ENCODE data around the gene FREM3. TPM values are rescaled to one million over a fixed set of nuclear protein-coding genes. Genes with fewer than 3 reads are reported as not detected.

The FREM3 gene
- total RNA-seq, 1 donor from 2014 or later, result not detected

GRCh38 chr4:143633833-143634232 is 66.6 kb downstream of the FREM3 start:
- H3K4me1 Mint-ChIP-seq, result no peaks in the 10 kb centered on the region
- Histone ChIP-seq H3K4me1 (no peaks in the 10 kb centered on the region), H3K4me2 (no peak overlapping the region), H4K20me1 (ENCODE audit: low read depth) (no peaks in the 10 kb centered on the region), H3K36me3 (no peaks in the 10 kb centered on the region), H3K27me3 (no peaks in the 10 kb centered on the region), H3K27ac (no peak overlapping the region), H3K9me3 (ENCODE audit: low read depth) (no peaks in the 10 kb centered on the region), H3K4me3 (no peak overlapping the region), H3F3A (ENCODE audit: low read depth) (no peaks in the 10 kb centered on the region), H2AFZ (replicated peaks) (no peak overlapping the region), H3K79me2 (ENCODE audit: low read depth) (no peaks in the 10 kb centered on the region), H3K9ac (no peak overlapping the region)
- no peak overlapping the region for H3K4me3 Mint-ChIP-seq
- no peak for TF ChIP-seq CTCF (IDR thresholded peaks at IDR 0.05)
- peaks cover 2% of the 10 kb centered on the region for H3K27me3 Mint-ChIP-seq (ENCODE audit: insufficient read depth, low read depth)
- H3K36me3 Mint-ChIP-seq, result no peaks in the 10 kb centered on the region
- H3K27ac Mint-ChIP-seq, result no peak overlapping the region
- DNase-seq (ENCODE audit: low spot score), result no peak
- H3K9me3 Mint-ChIP-seq, result no peaks in the 10 kb centered on the region

- no peaks in the 10 kb centered on the region for H3K4me1 Mint-ChIP-seq
- no peaks in the 10 kb centered on the region for H3F3A ChIP-seq (ENCODE audit: low read depth)
- no peak overlapping the region for H3K4me3 ChIP-seq
- no peak for DNase-seq (ENCODE audit: low spot score)
- H3K79me2 ChIP-seq (ENCODE audit: low read depth), result no peaks in the 10 kb centered on the region
- no peak overlapping the region for H3K27ac ChIP-seq
- no peaks in the 10 kb centered on the region for H3K36me3 Mint-ChIP-seq
- H2AFZ ChIP-seq (replicated peaks), result no peak overlapping the region
- no peak for TF ChIP-seq EZH2phosphoT487 (IDR thresholded peaks at IDR 0.05)
- TF ChIP-seq EZH2 (IDR thresholded peaks at IDR 0.05), result no peak
- TF ChIP-seq CTCF (IDR thresholded peaks at IDR 0.05), result no peak
- H3K9me3 Mint-ChIP-seq, result no peaks in the 10 kb centered on the region
- H3K4me1 ChIP-seq, result no peaks in the 10 kb centered on the region
- no peak overlapping the region for H3K27ac Mint-ChIP-seq
- no peaks in the 10 kb centered on the region for H3K27me3 Mint-ChIP-seq (ENCODE audit: insufficient read depth, low read depth)
- H3K36me3 ChIP-seq, result no peaks in the 10 kb centered on the region
- H3K9me3 ChIP-seq (ENCODE audit: low read depth), result no peaks in the 10 kb centered on the region
- H3K27me3 ChIP-seq, result no peaks in the 10 kb centered on the region
- no peak overlapping the region for H3K4me2 ChIP-seq
- H3K4me3 Mint-ChIP-seq, result no peak overlapping the region
- no peak overlapping the region for H3K9ac ChIP-seq
- H4K20me1 ChIP-seq (ENCODE audit: low read depth), result no peaks in the 10 kb centered on the region
Measured at GRCh38 chr4:143626134-143626911, 74.2 kb downstream of the FREM3 start.

GRCh38 chr4:143625632-143626031 is 74.8 kb downstream of the FREM3 start:
- Histone ChIP-seq H3K79me2 (ENCODE audit: low read depth) (no peaks in the 10 kb centered on the region), H3F3A (ENCODE audit: low read depth) (no peaks in the 10 kb centered on the region), H3K27me3 (no peaks in the 10 kb centered on the region), H2AFZ (replicated peaks) (no peak overlapping the region), H3K4me2 (no peak overlapping the region), H3K9ac (no peak overlapping the region), H3K4me3 (no peak overlapping the region), H3K27ac (no peak overlapping the region), H4K20me1 (ENCODE audit: low read depth) (no peaks in the 10 kb centered on the region), H3K36me3 (no peaks in the 10 kb centered on the region), H3K4me1 (no peaks in the 10 kb centered on the region), H3K9me3 (ENCODE audit: low read depth) (no peaks in the 10 kb centered on the region)
- H3K4me3 Mint-ChIP-seq, result no peak overlapping the region
- H3K36me3 Mint-ChIP-seq, result no peaks in the 10 kb centered on the region
- TF ChIP-seq CTCF (IDR thresholded peaks at IDR 0.05) (no peak), EZH2 (IDR thresholded peaks at IDR 0.05) (no peak)
- no peak overlapping the region for H3K27ac Mint-ChIP-seq
- no peaks in the 10 kb centered on the region for H3K27me3 Mint-ChIP-seq (ENCODE audit: insufficient read depth, low read depth)
- no peak for DNase-seq (ENCODE audit: low spot score)
- no peaks in the 10 kb centered on the region for H3K4me1 Mint-ChIP-seq
- H3K9me3 Mint-ChIP-seq, result no peaks in the 10 kb centered on the region
